ENCODE results near the gene RHOF.

The RHOF gene

GRCh38 chr12:121776190-121777098 lies 17.0 kb downstream of the RHOF start:
- no CpG with 5 or more reads among the region's 24 CpGs for WGBS (ENCODE audit: extremely low coverage, insufficient coverage, insufficient read length)
- Histone ChIP-seq H3K14ac (ENCODE audit: low read length) (no peak overlapping the region), H4K8ac (ENCODE audit: low read depth, low read length) (peak overlapping the region; percentile 57), H3K4ac (ENCODE audit: low read depth, low read length) (no peak overlapping the region), H3K79me1 (ENCODE audit: low read length) (peaks cover 6% of the 10 kb centered on the region), H2BK120ac (ENCODE audit: insufficient read depth, low read length, poor library complexity) (no peak overlapping the region), H4K12ac (ENCODE audit: low read depth, low read length) (peak overlapping the region; percentile 12), H3K18ac (ENCODE audit: low read length) (no peak overlapping the region), H3K4me2 (ENCODE audit: low read length) (no peak overlapping the region), H3K79me2 (ENCODE audit: control insufficient read depth, insufficient read depth, low read length, poor library complexity) (no peaks in the 10 kb centered on the region), H2BK12ac (ENCODE audit: low read length) (peak overlapping the region; percentile 29), H3K27ac (ENCODE audit: low read depth, low read length) (no peak overlapping the region), H3K9me3 (ENCODE audit: insufficient read depth, low read depth, low read length) (peaks cover 2% of the 10 kb centered on the region), H4K91ac (ENCODE audit: low read depth, low read length) (no peak overlapping the region), H3K4me1 (ENCODE audit: control insufficient read depth in 1 of 2, insufficient read depth in 2 of 2, low read length in 2 of 2) (peaks cover 11 to 15% of the 10 kb centered on the region in 2 experiments), H3K9ac (ENCODE audit: low read length) (no peak overlapping the region), H3K23ac (ENCODE audit: low read length) (no peak overlapping the region), H2AFZ (ENCODE audit: insufficient read depth, low read length, poor library complexity) (no peak overlapping the region), H2AK5ac (ENCODE audit: low read length) (peak overlapping the region; percentile 26), H3K36me3 (ENCODE audit: control insufficient read depth in 1 of 2, insufficient read depth in 2 of 2, low read length in 2 of 2) (peaks cover 8 to 20% of the 10 kb centered on the region in 2 experiments), H2BK5ac (ENCODE audit: low read depth, low read length, poor library complexity) (no peak overlapping the region), H3K4me3 (ENCODE audit: low read depth, low read length) (peak overlapping the region; percentile 7), H3K27me3 (ENCODE audit: insufficient read depth, low read length) (no peaks in the 10 kb centered on the region)
- DNase-seq: peak; percentile 56 to 83

- Histone ChIP-seq H3K4me3 (ENCODE audit: low read depth, low read length) (no peak overlapping the region), H3K79me1 (ENCODE audit: low read length) (peaks cover 6% of the 10 kb centered on the region), H4K12ac (ENCODE audit: low read depth, low read length) (peak overlapping the region; percentile 19), H4K91ac (ENCODE audit: low read depth, low read length) (peak overlapping the region; percentile 15), H2AFZ (ENCODE audit: insufficient read depth, low read length, poor library complexity) (no peak overlapping the region), H3K9ac (ENCODE audit: low read length) (no peak overlapping the region), H2BK5ac (ENCODE audit: low read depth, low read length, poor library complexity) (no peak overlapping the region), H2BK12ac (ENCODE audit: low read length) (peak overlapping the region; percentile 61), H3K23ac (ENCODE audit: low read length) (no peak overlapping the region), H3K4me2 (ENCODE audit: low read length) (no peak overlapping the region), H2BK120ac (ENCODE audit: insufficient read depth, low read length, poor library complexity) (peak overlapping the region; percentile 10), H3K18ac (ENCODE audit: low read length) (no peak overlapping the region), H3K79me2 (ENCODE audit: control insufficient read depth, insufficient read depth, low read length, poor library complexity) (no peaks in the 10 kb centered on the region), H3K36me3 (ENCODE audit: control insufficient read depth in 1 of 2, insufficient read depth in 2 of 2, low read length in 2 of 2) (peaks cover 8 to 16% of the 10 kb centered on the region in 2 experiments), H3K27ac (ENCODE audit: low read depth, low read length) (peak overlapping the region; percentile 1), H3K27me3 (ENCODE audit: insufficient read depth, low read length) (no peaks in the 10 kb centered on the region), H4K8ac (ENCODE audit: low read depth, low read length) (no peak overlapping the region), H3K9me3 (ENCODE audit: insufficient read depth, low read depth, low read length) (peaks cover 2% of the 10 kb centered on the region), H3K4me1 (ENCODE audit: control insufficient read depth in 1 of 2, insufficient read depth in 2 of 2, low read length in 2 of 2) (peaks cover 16 to 19% of the 10 kb centered on the region in 2 experiments), H2AK5ac (ENCODE audit: low read length) (peak overlapping the region; percentile 49), H3K4ac (ENCODE audit: low read depth, low read length) (no peak overlapping the region), H3K14ac (ENCODE audit: low read length) (no peak overlapping the region)
- DNase-seq: no peak
- no CpG with 5 or more reads among the region's 16 CpGs for WGBS (ENCODE audit: extremely low coverage, insufficient coverage, insufficient read length)
Measured at GRCh38 chr12:121775501-121775900, 18.0 kb downstream of the RHOF start.

- no peak overlapping the region for H4K12ac ChIP-seq (ENCODE audit: low read depth, low read length)
- no peak overlapping the region for H3K18ac ChIP-seq (ENCODE audit: low read length)
- no peak overlapping the region for H3K9ac ChIP-seq (ENCODE audit: low read length)
- H3K4me2 ChIP-seq (ENCODE audit: low read length): no peak overlapping the region
- H4K8ac ChIP-seq (ENCODE audit: low read depth, low read length): no peak overlapping the region
- no peak overlapping the region for H3K4me3 ChIP-seq (ENCODE audit: low read depth, low read length)
- peak overlapping the region; percentile 1 for H3K27ac ChIP-seq (ENCODE audit: low read depth, low read length)
- H3K9me3 ChIP-seq (ENCODE audit: insufficient read depth, low read depth, low read length): peaks cover 2% of the 10 kb centered on the region
- no peaks in the 10 kb centered on the region for H3K27me3 ChIP-seq (ENCODE audit: insufficient read depth, low read length)
- no peak overlapping the region for H2BK12ac ChIP-seq (ENCODE audit: low read length)
- H2AK5ac ChIP-seq (ENCODE audit: low read length): no peak overlapping the region
- H3K79me1 ChIP-seq (ENCODE audit: low read length): peaks cover 6% of the 10 kb centered on the region
- no peak overlapping the region for H2BK120ac ChIP-seq (ENCODE audit: insufficient read depth, low read length, poor library complexity)
- H2AFZ ChIP-seq (ENCODE audit: insufficient read depth, low read length, poor library complexity): no peak overlapping the region
- H3K14ac ChIP-seq (ENCODE audit: low read length): peak overlapping the region; percentile 65
- no CpG with 5 or more reads among the region's 14 CpGs for WGBS (ENCODE audit: extremely low coverage, insufficient coverage, insufficient read length)
- H3K23ac ChIP-seq (ENCODE audit: low read length): no peak overlapping the region
- peaks cover 20 to 24% of the 10 kb centered on the region in 2 experiments for H3K4me1 ChIP-seq (ENCODE audit: control insufficient read depth in 1 of 2, insufficient read depth in 2 of 2, low read length in 2 of 2)
- no peak for DNase-seq
- H3K79me2 ChIP-seq (ENCODE audit: control insufficient read depth, insufficient read depth, low read length, poor library complexity): no peaks in the 10 kb centered on the region
- H4K91ac ChIP-seq (ENCODE audit: low read depth, low read length): peak overlapping the region; percentile 55
- peaks cover 5 to 13% of the 10 kb centered on the region in 2 experiments for H3K36me3 ChIP-seq (ENCODE audit: control insufficient read depth in 1 of 2, insufficient read depth in 2 of 2, low read length in 2 of 2)
- no peak overlapping the region for H3K4ac ChIP-seq (ENCODE audit: low read depth, low read length)
- H2BK5ac ChIP-seq (ENCODE audit: low read depth, low read length, poor library complexity): no peak overlapping the region
Measured at GRCh38 chr12:121774968-121775474, 18.5 kb downstream of the RHOF start.

- DNase-seq: peak; percentile 63 to 81
- peak overlapping the region; percentile 1 for H4K91ac ChIP-seq (ENCODE audit: low read depth, low read length)
- peak overlapping the region; percentile 41 for H2BK120ac ChIP-seq (ENCODE audit: insufficient read depth, low read length, poor library complexity)
- H3K18ac ChIP-seq (ENCODE audit: low read length): peak overlapping the region; percentile 59
- no peak overlapping the region for H3K4ac ChIP-seq (ENCODE audit: low read depth, low read length)
- H4K8ac ChIP-seq (ENCODE audit: low read depth, low read length): peak overlapping the region; percentile 46
- H3K27me3 ChIP-seq (ENCODE audit: insufficient read depth, low read length): no peaks in the 10 kb centered on the region
- H4K12ac ChIP-seq (ENCODE audit: low read depth, low read length): no peak overlapping the region
- peaks cover 0 to 8% of the 10 kb centered on the region in 2 experiments for H3K36me3 ChIP-seq (ENCODE audit: control insufficient read depth in 1 of 2, insufficient read depth in 2 of 2, low read length in 2 of 2)
- peaks cover 6% of the 10 kb centered on the region for H3K79me1 ChIP-seq (ENCODE audit: low read length)
- H2AK5ac ChIP-seq (ENCODE audit: low read length): no peak overlapping the region
- peak overlapping the region; percentile 79 for H2AFZ ChIP-seq (ENCODE audit: insufficient read depth, low read length, poor library complexity)
- H2BK12ac ChIP-seq (ENCODE audit: low read length): peak overlapping the region; percentile 78
- H3K4me1 ChIP-seq (ENCODE audit: control insufficient read depth in 1 of 2, insufficient read depth in 2 of 2, low read length in 2 of 2): peaks cover 20 to 29% of the 10 kb centered on the region in 2 experiments
- H3K4me2 ChIP-seq (ENCODE audit: low read length): no peak overlapping the region
- H3K9ac ChIP-seq (ENCODE audit: low read length): no peak overlapping the region
- no peaks in the 10 kb centered on the region for H3K79me2 ChIP-seq (ENCODE audit: control insufficient read depth, insufficient read depth, low read length, poor library complexity)
- WGBS (ENCODE audit: extremely low coverage, insufficient coverage, insufficient read length): no CpG with 5 or more reads among the region's 14 CpGs
- no peak overlapping the region for H3K23ac ChIP-seq (ENCODE audit: low read length)
- H2BK5ac ChIP-seq (ENCODE audit: low read depth, low read length, poor library complexity): no peak overlapping the region
- H3K4me3 ChIP-seq (ENCODE audit: low read depth, low read length): no peak overlapping the region
- H3K14ac ChIP-seq (ENCODE audit: low read length): no peak overlapping the region
- peak overlapping the region; percentile 24 for H3K27ac ChIP-seq (ENCODE audit: low read depth, low read length)
- H3K9me3 ChIP-seq (ENCODE audit: insufficient read depth, low read depth, low read length): peaks cover 2% of the 10 kb centered on the region
Measured at GRCh38 chr12:121773011-121773777, 20.3 kb downstream of the RHOF start.

Measured in trophoblast cell (in vitro differentiated cells and primary cell).